ENCODE data around the gene CUL2.
"Not testable (repeated sequence)": the region's sequence is repeated elsewhere in the genome, so short reads cannot be mapped to it uniquely, and the experiment has no call there.

CUL2 gene

GRCh38 chr10:34995925-34996324 is 94.2 kb downstream of the CUL2 start:
- H3K36me3 ChIP-seq (ENCODE audit: insufficient read depth, low read length), result no peaks in the 10 kb centered on the region
- H3K4me2 ChIP-seq (ENCODE audit: low read length), result no peak overlapping the region
- no peaks in the 10 kb centered on the region for H3K9me3 ChIP-seq (replicated peaks; ENCODE audit: low read length)
- no peak overlapping the region for H3K9ac ChIP-seq (ENCODE audit: low read depth, low read length)
- H3K4me3 ChIP-seq (ENCODE audit: low read length), result no peak overlapping the region
- peaks cover 9% of the 10 kb centered on the region for H3K4me1 ChIP-seq (ENCODE audit: control insufficient read depth, insufficient read depth, low read length)
- H3K27me3 ChIP-seq (ENCODE audit: control insufficient read depth, insufficient read depth, low read length), result no peaks in the 10 kb centered on the region

- Histone ChIP-seq H3K36me3 (ENCODE audit: insufficient read depth, low read length) (no peaks in the 10 kb centered on the region), H3K27me3 (ENCODE audit: control insufficient read depth, insufficient read depth, low read length) (no peaks in the 10 kb centered on the region), H3K4me3 (ENCODE audit: low read length) (no peak overlapping the region), H3K9ac (ENCODE audit: low read depth, low read length) (no peak overlapping the region), H3K9me3 (replicated peaks; ENCODE audit: low read length) (no peaks in the 10 kb centered on the region), H3K4me2 (ENCODE audit: low read length) (no peak overlapping the region), H3K4me1 (ENCODE audit: control insufficient read depth, insufficient read depth, low read length) (peaks cover 9% of the 10 kb centered on the region)
These were observed 95.5 kb downstream of the CUL2 start for GRCh38 chr10:34994565-34995142.

GRCh38 chr10:34993782-34994181 is 96.4 kb downstream of the CUL2 start:
- Histone ChIP-seq H3K4me3 (ENCODE audit: low read length) (no peak overlapping the region), H3K4me1 (ENCODE audit: control insufficient read depth, insufficient read depth, low read length) (peaks cover 9% of the 10 kb centered on the region), H3K36me3 (ENCODE audit: insufficient read depth, low read length) (no peaks in the 10 kb centered on the region), H3K9ac (ENCODE audit: low read depth, low read length) (no peak overlapping the region), H3K9me3 (replicated peaks; ENCODE audit: low read length) (no peaks in the 10 kb centered on the region), H3K4me2 (ENCODE audit: low read length) (no peak overlapping the region), H3K27me3 (ENCODE audit: control insufficient read depth, insufficient read depth, low read length) (no peaks in the 10 kb centered on the region)

GRCh38 chr10:34991117-34991516 is 99.0 kb downstream of the CUL2 start:
- not testable (repeated sequence) for H3K9me3 ChIP-seq (replicated peaks; ENCODE audit: low read length); H3K4me1 ChIP-seq (ENCODE audit: control insufficient read depth, insufficient read depth, low read length); H3K9ac ChIP-seq (ENCODE audit: low read depth, low read length); H3K27me3 ChIP-seq (ENCODE audit: control insufficient read depth, insufficient read depth, low read length); H3K4me3 ChIP-seq (ENCODE audit: low read length); H3K36me3 ChIP-seq (ENCODE audit: insufficient read depth, low read length); H3K4me2 ChIP-seq (ENCODE audit: low read length)

- Histone ChIP-seq H3K27me3 (ENCODE audit: control insufficient read depth, insufficient read depth, low read length) (no peaks in the 10 kb centered on the region), H3K4me1 (ENCODE audit: control insufficient read depth, insufficient read depth, low read length) (peaks cover 3% of the 10 kb centered on the region), H3K4me2 (ENCODE audit: low read length) (no peak overlapping the region), H3K36me3 (ENCODE audit: insufficient read depth, low read length) (no peaks in the 10 kb centered on the region), H3K9ac (ENCODE audit: low read depth, low read length) (no peak overlapping the region), H3K4me3 (ENCODE audit: low read length) (no peak overlapping the region), H3K9me3 (replicated peaks; ENCODE audit: low read length) (peaks cover 4% of the 10 kb centered on the region)
These were observed 101.6 kb downstream of the CUL2 start for GRCh38 chr10:34988397-34989067.

DNA sequence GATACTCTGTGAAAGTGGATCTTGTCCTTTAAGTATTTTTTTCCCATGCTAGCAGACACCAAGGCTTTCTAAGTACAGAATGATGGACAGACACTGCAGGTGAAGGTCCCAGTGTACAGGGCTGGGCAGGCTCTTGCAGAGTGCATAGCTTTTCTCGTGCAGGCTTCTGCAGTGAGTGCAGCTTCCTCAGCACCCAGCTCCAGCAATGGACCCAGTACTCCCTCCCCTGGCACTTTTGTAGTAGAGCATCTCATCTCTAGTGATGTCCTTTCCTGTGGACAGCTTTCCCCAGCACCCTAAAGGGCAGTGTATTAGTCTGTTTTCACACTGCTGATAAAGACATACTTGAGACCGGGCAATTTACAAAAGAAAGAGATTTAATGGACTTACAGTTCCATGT is 104.3 kb downstream of the CUL2 start:
- H3K27me3 ChIP-seq (ENCODE audit: control insufficient read depth, insufficient read depth, low read length), result peaks cover 3% of the 10 kb centered on the region
- H3K4me1 ChIP-seq (ENCODE audit: control insufficient read depth, insufficient read depth, low read length), result no peaks in the 10 kb centered on the region
- peaks cover 4% of the 10 kb centered on the region for H3K9me3 ChIP-seq (replicated peaks; ENCODE audit: low read length)
- H3K36me3 ChIP-seq (ENCODE audit: insufficient read depth, low read length), result no peaks in the 10 kb centered on the region
- H3K4me2 ChIP-seq (ENCODE audit: low read length), result no peak overlapping the region
- H3K4me3 ChIP-seq (ENCODE audit: low read length), result no peak overlapping the region
- no peak overlapping the region for H3K9ac ChIP-seq (ENCODE audit: low read depth, low read length)

DNA sequence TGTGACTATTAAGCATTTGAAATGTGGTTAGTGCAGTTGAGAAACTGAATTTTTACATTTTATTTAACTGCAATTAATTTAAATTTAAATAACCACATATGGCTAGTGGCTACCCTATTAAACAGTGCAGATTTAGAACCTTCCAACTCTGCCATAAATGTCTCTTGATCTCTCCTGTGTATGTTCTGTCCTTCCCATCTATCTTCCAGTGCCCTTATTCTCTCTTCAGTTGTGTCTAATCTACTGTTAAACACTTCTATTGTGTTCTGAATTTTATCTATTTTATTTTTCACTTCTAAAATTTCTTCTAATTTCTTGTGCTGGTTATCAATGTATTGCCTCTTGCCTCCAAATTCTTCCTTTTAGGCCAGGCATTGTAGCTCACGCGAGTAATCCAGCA is 105.0 kb downstream of the CUL2 start:
- Histone ChIP-seq H3K4me3 (ENCODE audit: low read length) (no peak overlapping the region), H3K36me3 (ENCODE audit: insufficient read depth, low read length) (no peaks in the 10 kb centered on the region), H3K4me2 (ENCODE audit: low read length) (no peak overlapping the region), H3K9me3 (replicated peaks; ENCODE audit: low read length) (peaks cover 4% of the 10 kb centered on the region), H3K27me3 (ENCODE audit: control insufficient read depth, insufficient read depth, low read length) (peaks cover 3% of the 10 kb centered on the region), H3K9ac (ENCODE audit: low read depth, low read length) (no peak overlapping the region), H3K4me1 (ENCODE audit: control insufficient read depth, insufficient read depth, low read length) (no peaks in the 10 kb centered on the region)

DNA sequence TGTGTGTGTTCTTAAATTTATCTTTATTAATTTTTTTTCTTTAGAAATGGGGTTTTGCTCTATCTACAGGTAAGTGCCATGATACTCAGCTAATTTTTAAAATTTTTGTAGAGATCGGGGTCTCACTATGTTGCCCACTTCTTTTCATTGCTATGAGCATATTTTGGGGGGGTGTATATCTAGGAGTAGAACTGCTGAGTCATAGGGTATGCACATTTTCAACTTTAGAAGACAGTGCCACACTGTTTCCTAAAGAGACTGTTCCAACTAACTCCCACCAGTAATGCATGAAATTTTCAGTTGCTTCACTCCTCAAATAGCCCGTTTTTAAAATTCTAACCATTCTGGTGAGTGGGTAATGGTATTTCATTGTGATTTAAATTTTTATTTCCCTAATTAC is 108.3 kb downstream of the CUL2 start:
- Histone ChIP-seq H3K36me3 (ENCODE audit: insufficient read depth, low read length) (no peaks in the 10 kb centered on the region), H3K27me3 (ENCODE audit: control insufficient read depth, insufficient read depth, low read length) (peaks cover 12% of the 10 kb centered on the region), H3K9ac (ENCODE audit: low read depth, low read length) (no peak overlapping the region), H3K4me1 (ENCODE audit: control insufficient read depth, insufficient read depth, low read length) (no peaks in the 10 kb centered on the region), H3K4me3 (ENCODE audit: low read length) (no peak overlapping the region), H3K9me3 (replicated peaks; ENCODE audit: low read length) (peaks cover 4% of the 10 kb centered on the region), H3K4me2 (ENCODE audit: low read length) (no peak overlapping the region)

GRCh38 chr10:34979938-34980337 is 110.2 kb downstream of the CUL2 start:
- Histone ChIP-seq H3K36me3 (ENCODE audit: insufficient read depth, low read length) (no peaks in the 10 kb centered on the region), H3K27me3 (ENCODE audit: control insufficient read depth, insufficient read depth, low read length) (peaks cover 16% of the 10 kb centered on the region), H3K4me2 (ENCODE audit: low read length) (no peak overlapping the region), H3K9ac (ENCODE audit: low read depth, low read length) (no peak overlapping the region), H3K4me3 (ENCODE audit: low read length) (no peak overlapping the region), H3K9me3 (replicated peaks; ENCODE audit: low read length) (no peaks in the 10 kb centered on the region), H3K4me1 (ENCODE audit: control insufficient read depth, insufficient read depth, low read length) (no peaks in the 10 kb centered on the region)

GRCh38 chr10:34978080-34978479 is 112.1 kb downstream of the CUL2 start:
- Histone ChIP-seq H3K4me1 (ENCODE audit: control insufficient read depth, insufficient read depth, low read length) (no peaks in the 10 kb centered on the region), H3K27me3 (ENCODE audit: control insufficient read depth, insufficient read depth, low read length) (peaks cover 25% of the 10 kb centered on the region), H3K36me3 (ENCODE audit: insufficient read depth, low read length) (no peaks in the 10 kb centered on the region), H3K4me2 (ENCODE audit: low read length) (no peak overlapping the region), H3K9me3 (replicated peaks; ENCODE audit: low read length) (no peaks in the 10 kb centered on the region), H3K4me3 (ENCODE audit: low read length) (no peak overlapping the region), H3K9ac (ENCODE audit: low read depth, low read length) (no peak overlapping the region)

DNA sequence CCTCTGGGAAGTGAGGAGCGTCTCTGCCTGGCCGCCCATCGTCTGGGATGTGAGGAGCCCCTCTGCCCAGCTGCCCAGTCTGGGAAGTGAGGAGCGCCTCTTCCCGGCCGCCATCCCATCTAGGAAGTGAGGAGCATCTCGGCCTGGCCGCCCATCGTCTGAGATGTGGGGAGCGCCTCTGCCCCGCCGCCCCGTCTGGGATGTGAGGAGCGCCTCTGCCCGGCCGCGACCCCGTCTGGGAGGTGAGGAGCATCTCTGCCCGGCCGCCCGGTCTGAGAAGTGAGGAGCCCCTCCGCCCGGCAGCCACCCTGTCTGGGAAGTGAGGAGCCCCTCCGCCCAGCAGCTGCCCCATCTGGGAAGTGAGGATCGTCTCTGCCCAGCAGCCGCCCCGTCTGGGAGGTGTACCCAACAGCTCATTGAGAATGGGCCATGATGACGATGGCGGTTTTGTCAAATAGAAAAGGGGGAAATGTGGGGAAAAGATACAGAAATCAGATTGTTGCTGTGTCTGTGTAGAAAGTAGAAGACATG is 113.7 kb downstream of the CUL2 start:
- H3K9me3 ChIP-seq (replicated peaks; ENCODE audit: low read length); H3K4me2 ChIP-seq (ENCODE audit: low read length); H3K36me3 ChIP-seq (ENCODE audit: insufficient read depth, low read length); H3K9ac ChIP-seq (ENCODE audit: low read depth, low read length); H3K4me1 ChIP-seq (ENCODE audit: control insufficient read depth, insufficient read depth, low read length); H3K4me3 ChIP-seq (ENCODE audit: low read length): not testable (repeated sequence)
- peaks cover 33% of the 10 kb centered on the region for H3K27me3 ChIP-seq (ENCODE audit: control insufficient read depth, insufficient read depth, low read length)
